IMR-90 (cell line): ENCODE results near the gene CDH12. TPM values are rescaled to one million over a fixed set of nuclear protein-coding genes. Genes with fewer than 3 reads are reported as not detected.

Experiments
- ATAC-seq: fragments of 200-7000 bp; cut with Tn5 transposase; 2 replicates; pipeline ENCODE4 v1.9.1; 2020; ENCODE audit warnings: low read depth, mild to moderate bottlenecking, moderate library complexity
- BruUV-seq: library from RNA; stranded (reverse); fragments of 400-500 nt; replicated peaks from 2 replicates; lab custom pipeline; 2021; lab: Mats Ljungman, UMichigan
- CTCF ChIA-PET: fragments of 300-600 bp; formaldehyde crosslinking; extraction: SDS; loops from one replicate; lab custom pipeline; 2021; ENCODE audit warnings: antibody characterized with exemption; lab: Yijun Ruan, JAX
- POLR2A ChIA-PET: fragments of 300-600 bp; sonication (Branson Sonifier 250); formaldehyde crosslinking; loops from one replicate; lab custom pipeline; 2022; ENCODE audit warnings: antibody characterized with exemption; ENCODE audit not compliant: unreplicated experiment; lab: Charles Lee
- DNase-seq: peaks from one replicate; pipeline ENCODE4 v3.0.0; 2013
- H2AFZ ChIP-seq: replicated peaks from 2 replicates; pipeline ENCODE3; 2013; ENCODE audit warnings: low read length, mild to moderate bottlenecking; ENCODE audit not compliant: poor library complexity
- H2AK5ac ChIP-seq: 2 replicates; pipeline ENCODE4 v1.6.1; 2013; ENCODE audit warnings: low read depth, low read length, inconsistent platforms
- H2AK9ac ChIP-seq: replicated peaks from 2 replicates; pipeline ENCODE3; 2013; ENCODE audit warnings: mild to moderate bottlenecking, low read depth, low read length, moderate library complexity; ENCODE audit not compliant: poor library complexity
- H2BK120ac ChIP-seq: 2 replicates; pipeline ENCODE4 v1.6.1; 2013; ENCODE audit warnings: low read depth, low read length, inconsistent platforms
- H2BK15ac ChIP-seq: 3 replicates; pipeline ENCODE4 v1.6.1; 2013; ENCODE audit warnings: low read depth, low read length, inconsistent platforms
- H2BK20ac ChIP-seq: 2 replicates; pipeline ENCODE4 v1.6.1; 2013; ENCODE audit warnings: low read depth, mild to moderate bottlenecking, inconsistent platforms, low read length, moderate library complexity
- H2BK5ac ChIP-seq: 2 replicates; pipeline ENCODE4 v1.6.1; 2013; ENCODE audit warnings: mild to moderate bottlenecking, low read depth, low read length, inconsistent platforms; ENCODE audit not compliant: poor library complexity, severe bottlenecking
- H3K14ac ChIP-seq: replicated peaks from 2 replicates; pipeline ENCODE4 v1.6.1; 2013; ENCODE audit warnings: low read depth, low read length, inconsistent platforms
- H3K18ac ChIP-seq: 2 replicates; pipeline ENCODE4 v1.6.1; 2013; ENCODE audit warnings: low read depth, low read length, control low read depth
- H3K23ac ChIP-seq: 2 replicates; pipeline ENCODE4 v1.6.1; 2013; ENCODE audit warnings: low read depth, low read length, inconsistent platforms
- H3K27ac ChIP-seq: 2 replicates; pipeline ENCODE4 v1.5.1; 2013; ENCODE audit warnings: mild to moderate bottlenecking, control low read depth, low read length; ENCODE audit not compliant: insufficient read depth
- H3K27me3 ChIP-seq: 2 replicates; pipeline ENCODE4 v1.6.1; 2013; ENCODE audit warnings: low read length; ENCODE audit not compliant: control insufficient read depth, insufficient read depth
- H3K36me3 ChIP-seq: 2 replicates; pipeline ENCODE4 v1.6.1; 2013; ENCODE audit warnings: low read length, mixed read lengths; ENCODE audit not compliant: control insufficient read depth, insufficient read depth
- H3K4ac ChIP-seq: 2 replicates; pipeline ENCODE4 v1.6.1; 2013; ENCODE audit warnings: low read depth, low read length, inconsistent platforms
- H3K4me1 ChIP-seq: 2 replicates; pipeline ENCODE4 v1.6.1; 2013; ENCODE audit warnings: low read length, mixed read lengths; ENCODE audit not compliant: control insufficient read depth, insufficient read depth
- H3K4me2 ChIP-seq: 2 replicates; pipeline ENCODE4 v1.6.1; 2013; ENCODE audit warnings: low read depth, mild to moderate bottlenecking, control low read depth, low read length, moderate library complexity
- H3K4me3 ChIP-seq: 2 replicates; pipeline ENCODE4 v1.5.1; 2013; ENCODE audit warnings: low read depth, mild to moderate bottlenecking, control low read depth, low read length, moderate library complexity; ENCODE audit not compliant: insufficient read depth
- H3K56ac ChIP-seq: 2 replicates; pipeline ENCODE4 v1.6.1; 2013; ENCODE audit warnings: low read length, inconsistent platforms; ENCODE audit not compliant: insufficient read depth; ENCODE audit errors: extremely low read depth
- H3K79me1 ChIP-seq, 2 experiments: 2 replicates each; pipeline ENCODE4 v1.6.1; 2013; ENCODE audit warnings: low read length in 2 of 2, inconsistent platforms in 1 of 2, low read depth in 1 of 2
- H3K9ac ChIP-seq: 2 replicates; pipeline ENCODE4 v1.6.1; 2013; ENCODE audit warnings: low read depth, low read length, control low read depth
- H3K9me1 ChIP-seq: 2 replicates; pipeline ENCODE4 v1.6.1; 2013; ENCODE audit warnings: low read length, inconsistent platforms; ENCODE audit not compliant: insufficient read depth
- H3K9me3 ChIP-seq: 2 replicates; pipeline ENCODE4 v1.6.1; 2013; ENCODE audit warnings: low read length; ENCODE audit not compliant: control insufficient read depth, insufficient read depth
- H4K20me1 ChIP-seq: 2 replicates; pipeline ENCODE4 v1.6.1; 2013; ENCODE audit warnings: low read length, inconsistent platforms; ENCODE audit not compliant: insufficient read depth
- H4K5ac ChIP-seq: 2 replicates; pipeline ENCODE4 v1.6.1; 2013; ENCODE audit warnings: mild to moderate bottlenecking, low read depth, low read length, control low read depth
- H4K8ac ChIP-seq, 2 experiments: 2 replicates each; pipeline ENCODE4 v1.6.1; 2013; ENCODE audit warnings: low read depth in 2 of 2, low read length in 2 of 2, control low read depth in 1 of 2, inconsistent platforms in 1 of 2
- H4K91ac ChIP-seq: 2 replicates; pipeline ENCODE4 v1.6.1; 2013; ENCODE audit warnings: low read depth, low read length, inconsistent platforms; ENCODE audit not compliant: insufficient read depth
- BHLHE40 ChIP-seq: fragments of 150-350 bp; IDR thresholded peaks from 2 replicates; pipeline ENCODE4 v1.6.1; 2016; ENCODE audit warnings: mild to moderate bottlenecking, low read depth, low read length
- CEBPB ChIP-seq: IDR thresholded peaks from 2 replicates; pipeline ENCODE4 v1.6.1; 2012; ENCODE audit warnings: low read depth, low read length, improper control_type of control experiment
- CHD1 ChIP-seq: IDR thresholded peaks from 2 replicates; pipeline ENCODE4 v1.6.1; 2012; ENCODE audit warnings: low read depth, low read length, improper control_type of control experiment
- CTCF ChIP-seq: conservative IDR thresholded peaks from 2 replicates; pipeline ENCODE4 v1.5.1; 2012; ENCODE audit warnings: mild to moderate bottlenecking, low read depth, low read length, improper control_type of control experiment
- ELK1 ChIP-seq: fragments of 150-350 bp; IDR thresholded peaks from 2 replicates; pipeline ENCODE4 v1.6.1; 2016; ENCODE audit warnings: low read depth, mild to moderate bottlenecking, low read length, moderate library complexity, borderline replicate concordance
- FOS ChIP-seq: fragments of 150-350 bp; IDR thresholded peaks from 2 replicates; pipeline ENCODE4 v1.6.1; 2016; ENCODE audit warnings: low read depth, low read length
- MAFK ChIP-seq: IDR thresholded peaks from 2 replicates; pipeline ENCODE4 v1.6.1; 2012; ENCODE audit warnings: low read depth, low read length, improper control_type of control experiment
- MAZ ChIP-seq: IDR thresholded peaks from 2 replicates; pipeline ENCODE4 v1.6.1; 2012; ENCODE audit warnings: low read depth, mild to moderate bottlenecking, low read length, improper control_type of control experiment, moderate library complexity, borderline replicate concordance
- MXI1 ChIP-seq: IDR thresholded peaks from 2 replicates; pipeline ENCODE4 v1.6.1; 2012; ENCODE audit warnings: low read depth, mild to moderate bottlenecking, low read length, moderate library complexity, borderline replicate concordance
- NFE2L2 ChIP-seq: fragments of 150-350 bp; IDR thresholded peaks from 2 replicates; pipeline ENCODE4 v1.6.1; 2016; ENCODE audit warnings: low read depth, mild to moderate bottlenecking, low read length
- POLR2A ChIP-seq: IDR thresholded peaks from 2 replicates; pipeline ENCODE4 v1.6.1; 2012; ENCODE audit warnings: mild to moderate bottlenecking, low read depth, low read length
- RAD21 ChIP-seq: IDR thresholded peaks from 2 replicates; pipeline ENCODE4 v1.6.1; 2012; ENCODE audit warnings: low read length, improper control_type of control experiment
- RCOR1 ChIP-seq: IDR thresholded peaks from 2 replicates; pipeline ENCODE4 v1.6.1; 2012; ENCODE audit warnings: mild to moderate bottlenecking, low read length, improper control_type of control experiment; ENCODE audit not compliant: insufficient replicate concordance
- RFX5 ChIP-seq: IDR thresholded peaks from 2 replicates; pipeline ENCODE4 v1.8.0; 2012; ENCODE audit warnings: low read depth, mild to moderate bottlenecking, low read length, moderate library complexity
- SMC3 ChIP-seq: fragments of 150-350 bp; IDR thresholded peaks from 2 replicates; pipeline ENCODE4 v1.6.1; 2016; ENCODE audit warnings: low read depth, mild to moderate bottlenecking, antibody characterized with exemption, low read length, moderate library complexity
- USF2 ChIP-seq: fragments of 150-350 bp; IDR thresholded peaks from 2 replicates; pipeline ENCODE4 v1.6.1; 2017; ENCODE audit warnings: mild to moderate bottlenecking, antibody characterized with exemption, low read length, low read depth
- WGBS, 2 experiments: methylation state at CpG; one replicate each; pipeline versions ENCODE4 v1.1.5 to v1.1.7; 2013; ENCODE audit warnings: missing lambda C conversion rate in 2 of 2; ENCODE audit not compliant: insufficient read length in 1 of 2; ENCODE audit errors: extremely low coverage in 2 of 2; 5-methylcytosine and 5-hydroxymethylcytosine counted together
- dilution Hi-C: fragments of 300-500 bp; cut with HindIII; formaldehyde crosslinking; loops from one replicate; pipeline ENCODE4 v1.14.3; 2018; ENCODE audit warnings: low sequenced_read_pairs; ENCODE audit not compliant: unreplicated experiment
- in situ Hi-C: fragments of 300-500 bp; cut with MboI; formaldehyde crosslinking; loops from 3 replicates; pipeline ENCODE4 v1.14.3; 2019; ENCODE audit warnings: low sequenced_read_pairs, inconsistent platforms, mixed read lengths
- intact Hi-C: fragments of 100-400 bp; cut with micrococcal nuclease; formaldehyde crosslinking; loops from 2 replicates; pipeline ENCODE4 v1.10.0; 2022
- polyA plus RNA-seq, 3 experiments: library from polyadenylated mRNA; depleted of rRNA; stranded (reverse); fragments of >200 nt; gene quantifications; 2 replicates each; pipeline ENCODE4 v1.2.3, GENCODE V29; 2012; ENCODE audit warnings: low replicate concordance in 1 of 3
- total RNA-seq: library from RNA; depleted of rRNA; stranded (reverse); fragments of >200 nt; gene quantifications from 2 replicates; pipeline ENCODE4 v1.2.3, GENCODE V29; 2012

The CDH12 gene
- total and polyA plus RNA-seq, 2 of the 4 experiments (the other 2 are of a cell fraction), result not detected

GRCh38 chr5:22557251-22557650 is 295.9 kb downstream of the CDH12 start:
- Histone ChIP-seq H3K79me1 (no peaks in the 10 kb centered on the region), H3K4ac (no peak overlapping the region), H2AK9ac (no peak overlapping the region), H4K8ac (no peak overlapping the region), H3K4me2 (no peak overlapping the region), H3K4me1 (no peaks in the 10 kb centered on the region), H2BK120ac (no peak overlapping the region), H3K9ac (no peak overlapping the region), H3K4me3 (no peak overlapping the region), H2BK20ac (no peak overlapping the region), H3K27me3 (no peaks in the 10 kb centered on the region), H3K56ac (no peak overlapping the region), H2AK5ac (no peak overlapping the region), H3K23ac (no peak overlapping the region), H4K91ac (no peak overlapping the region), H4K5ac (no peak overlapping the region), H2AFZ (no peak overlapping the region), H4K20me1 (no peaks in the 10 kb centered on the region), H2BK5ac (no peak overlapping the region), H3K18ac (no peak overlapping the region), H3K9me3 (no peaks in the 10 kb centered on the region), H2BK15ac (no peak overlapping the region), H3K27ac (no peak overlapping the region), H3K9me1 (no peaks in the 10 kb centered on the region), H3K36me3 (no peaks in the 10 kb centered on the region), H3K14ac (no peak overlapping the region)
- no peak for ATAC-seq
- TF ChIP-seq RFX5, result no peak
- no peak for TF ChIP-seq BHLHE40
- TF ChIP-seq CTCF, result no peak
- no peak for TF ChIP-seq RAD21
- no peak for TF ChIP-seq USF2
- no peak for TF ChIP-seq CHD1
- TF ChIP-seq MAFK, result no peak
- TF ChIP-seq SMC3, result no peak
- TF ChIP-seq ELK1, result no peak
- TF ChIP-seq POLR2A, result no peak
- no peak for TF ChIP-seq CEBPB
- no peak for TF ChIP-seq NFE2L2
- TF ChIP-seq MAZ, result no peak
- no peak for TF ChIP-seq FOS
- TF ChIP-seq RCOR1, result no peak
- no peak for TF ChIP-seq MXI1
- ChIA-PET CTCF (no interaction called here), POLR2A (no interaction called here)
- dilution Hi-C loops (no loop called here), intact Hi-C loops (no loop called here), in situ Hi-C loops (no loop called here)
- no peak for DNase-seq
- WGBS, 2 experiments, result 100% methylated on average over 1 of the region's 6 CpGs; no CpG with 5 or more reads in 1 of the 2 experiments
- no TSS peak for BruUV-seq
